Spleen (tissue), 7 donors: ENCODE results near the gene ASXL3.

Experiments
- POLR2A ChIP-seq, 3 donors: fragments of 450-650 bp; IDR thresholded peaks; one replicate each; pipeline ENCODE4 v1.5.1; 2017; ENCODE audit warnings: antibody characterized with exemption in 3 of 3, mild to moderate bottlenecking in 1 of 3
- POLR2AphosphoS5 ChIP-seq, 3 donors: sonication (generic); formaldehyde crosslinking; IDR thresholded peaks; one replicate each; pipeline ENCODE4 v1.5.1; 2017; ENCODE audit warnings: antibody characterized with exemption in 3 of 3
- TF ChIP-seq, protein P1 (sequence below), 11 experiments: fragments of 200-600 bp in 7 of 11; fragments of 450-650 bp in 4 of 11; sonication (generic) in 4 of 11; IDR thresholded peaks in 8 of 11; conservative IDR thresholded peaks in 3 of 11; 1 replicate in 7 of 11; 2 replicates in 4 of 11; pipeline versions ENCODE4 v1.4.0 to v1.8.0; 2016 to 2021; ENCODE audit warnings: antibody characterized with exemption in 11 of 11, inconsistent platforms in 4 of 11, mild to moderate bottlenecking in 1 of 11
- donor health status: DM: no; HTN: no; CAD: no; lungs with moderate emphysema.
- donor health status: DM: no; HTN: no; CAD: no.
- donor health status: DM: no; HTN: no; CAD: no.

- TF ChIP-seq, protein P1, sequence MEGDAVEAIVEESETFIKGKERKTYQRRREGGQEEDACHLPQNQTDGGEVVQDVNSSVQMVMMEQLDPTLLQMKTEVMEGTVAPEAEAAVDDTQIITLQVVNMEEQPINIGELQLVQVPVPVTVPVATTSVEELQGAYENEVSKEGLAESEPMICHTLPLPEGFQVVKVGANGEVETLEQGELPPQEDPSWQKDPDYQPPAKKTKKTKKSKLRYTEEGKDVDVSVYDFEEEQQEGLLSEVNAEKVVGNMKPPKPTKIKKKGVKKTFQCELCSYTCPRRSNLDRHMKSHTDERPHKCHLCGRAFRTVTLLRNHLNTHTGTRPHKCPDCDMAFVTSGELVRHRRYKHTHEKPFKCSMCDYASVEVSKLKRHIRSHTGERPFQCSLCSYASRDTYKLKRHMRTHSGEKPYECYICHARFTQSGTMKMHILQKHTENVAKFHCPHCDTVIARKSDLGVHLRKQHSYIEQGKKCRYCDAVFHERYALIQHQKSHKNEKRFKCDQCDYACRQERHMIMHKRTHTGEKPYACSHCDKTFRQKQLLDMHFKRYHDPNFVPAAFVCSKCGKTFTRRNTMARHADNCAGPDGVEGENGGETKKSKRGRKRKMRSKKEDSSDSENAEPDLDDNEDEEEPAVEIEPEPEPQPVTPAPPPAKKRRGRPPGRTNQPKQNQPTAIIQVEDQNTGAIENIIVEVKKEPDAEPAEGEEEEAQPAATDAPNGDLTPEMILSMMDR (IDR thresholded peaks at IDR 0.05 in 8 of 11, conservative IDR thresholded peaks at IDR 0.05 in 3 of 11) = no peak
- TF ChIP-seq POLR2A (IDR thresholded peaks at IDR 0.05) (no peak), POLR2AphosphoS5 (IDR thresholded peaks at IDR 0.05) (no peak)
Measured at GRCh38 chr18:33717339-33717738, 139.3 kb downstream of the ASXL3 start.
